ENCODE results near the gene NUPR1. TPM values are rescaled to one million over a fixed set of nuclear protein-coding genes. Genes with fewer than 3 reads are reported as not detected.

Gene NUPR1
- total RNA-seq, 1 donor from 2014 or later: not detected

- H3K9me3 ChIP-seq (ENCODE audit: low read depth): no peaks in the 10 kb centered on the region
- H3K27ac ChIP-seq: no peak overlapping the region
- no peaks in the 10 kb centered on the region for H3K9me3 Mint-ChIP-seq
- H3F3A ChIP-seq (ENCODE audit: low read depth): no peaks in the 10 kb centered on the region
- H3K4me1 ChIP-seq: no peaks in the 10 kb centered on the region
- H3K36me3 Mint-ChIP-seq: no peaks in the 10 kb centered on the region
- H2AFZ ChIP-seq (replicated peaks): peak overlapping the region; percentile 3
- no peak overlapping the region for H3K4me3 ChIP-seq
- no peaks in the 10 kb centered on the region for H3K27me3 ChIP-seq
- no peak overlapping the region for H3K9ac ChIP-seq
- no peak overlapping the region for H3K4me3 Mint-ChIP-seq
- no peak for DNase-seq (ENCODE audit: low spot score)
- H3K4me2 ChIP-seq: no peak overlapping the region
- peaks cover 11% of the 10 kb centered on the region for H3K4me1 Mint-ChIP-seq
- H3K36me3 ChIP-seq: no peaks in the 10 kb centered on the region
- no peaks in the 10 kb centered on the region for H4K20me1 ChIP-seq (ENCODE audit: low read depth)
- no peak overlapping the region for H3K27ac Mint-ChIP-seq
- peaks cover 6% of the 10 kb centered on the region for H3K27me3 Mint-ChIP-seq (ENCODE audit: insufficient read depth, low read depth)
- TF ChIP-seq EZH2phosphoT487 (IDR thresholded peaks at IDR 0.05): no peak
- no peak for TF ChIP-seq CTCF (IDR thresholded peaks at IDR 0.05)
- no peak for TF ChIP-seq EZH2 (IDR thresholded peaks at IDR 0.05)
- H3K79me2 ChIP-seq (ENCODE audit: low read depth): no peaks in the 10 kb centered on the region
These were observed 4.3 kb upstream of the NUPR1 start for GRCh38 chr16:28543072-28543471.

- Histone ChIP-seq H3K79me2 (ENCODE audit: low read depth) (no peaks in the 10 kb centered on the region), H3K4me3 (no peak overlapping the region), H3K27me3 (no peaks in the 10 kb centered on the region), H4K20me1 (ENCODE audit: low read depth) (no peaks in the 10 kb centered on the region), H3F3A (ENCODE audit: low read depth) (no peaks in the 10 kb centered on the region), H3K4me1 (no peaks in the 10 kb centered on the region), H3K9me3 (ENCODE audit: low read depth) (no peaks in the 10 kb centered on the region), H3K9ac (no peak overlapping the region), H3K4me2 (no peak overlapping the region), H2AFZ (replicated peaks) (peak overlapping the region; percentile 3), H3K27ac (no peak overlapping the region), H3K36me3 (no peaks in the 10 kb centered on the region)
- Mint-ChIP-seq H3K9me3 (no peaks in the 10 kb centered on the region), H3K4me3 (no peak overlapping the region), H3K27me3 (ENCODE audit: insufficient read depth, low read depth) (peaks cover 5% of the 10 kb centered on the region), H3K4me1 (peaks cover 7% of the 10 kb centered on the region), H3K36me3 (no peaks in the 10 kb centered on the region), H3K27ac (peak overlapping the region; percentile 55)
- DNase-seq (ENCODE audit: low spot score): no peak
- TF ChIP-seq CTCF (IDR thresholded peaks at IDR 0.05): no peak
- TF ChIP-seq EZH2 (IDR thresholded peaks at IDR 0.05): no peak
- TF ChIP-seq EZH2phosphoT487 (IDR thresholded peaks at IDR 0.05): no peak
These were observed 3.9 kb upstream of the NUPR1 start for GRCh38 chr16:28542646-28543045.

GRCh38 chr16:28540346-28540745, 1.6 kb upstream of the NUPR1 start:
- Mint-ChIP-seq H3K36me3 (no peaks in the 10 kb centered on the region), H3K27me3 (ENCODE audit: insufficient read depth, low read depth) (peaks cover 6% of the 10 kb centered on the region), H3K9me3 (no peaks in the 10 kb centered on the region), H3K4me1 (peaks cover 7% of the 10 kb centered on the region), H3K27ac (no peak overlapping the region), H3K4me3 (no peak overlapping the region)
- no peak overlapping the region for H3K4me2 ChIP-seq
- no peak overlapping the region for H2AFZ ChIP-seq (replicated peaks)
- no peak overlapping the region for H3K27ac ChIP-seq
- H3K9me3 ChIP-seq (ENCODE audit: low read depth): no peaks in the 10 kb centered on the region
- H3K9ac ChIP-seq: no peak overlapping the region
- H3F3A ChIP-seq (ENCODE audit: low read depth): no peaks in the 10 kb centered on the region
- H4K20me1 ChIP-seq (ENCODE audit: low read depth): no peaks in the 10 kb centered on the region
- TF ChIP-seq CTCF (IDR thresholded peaks at IDR 0.05) (no peak), EZH2 (IDR thresholded peaks at IDR 0.05) (no peak), EZH2phosphoT487 (IDR thresholded peaks at IDR 0.05) (no peak)
- no peaks in the 10 kb centered on the region for H3K27me3 ChIP-seq
- no peaks in the 10 kb centered on the region for H3K36me3 ChIP-seq
- H3K4me3 ChIP-seq: no peak overlapping the region
- no peaks in the 10 kb centered on the region for H3K79me2 ChIP-seq (ENCODE audit: low read depth)
- H3K4me1 ChIP-seq: no peaks in the 10 kb centered on the region
- DNase-seq (ENCODE audit: low spot score): no peak
